Prostate gland (tissue), 2 donors: Measurements from ENCODE around the gene PCIF1.

Experiments
- POLR2AphosphoS5 ChIP-seq: sonication (generic); formaldehyde crosslinking; IDR thresholded peaks from one replicate; pipeline ENCODE4 v1.6.1; 2017; ENCODE audit warnings: antibody characterized with exemption
- TF ChIP-seq, protein P1 (sequence below), 4 experiments: fragments of 200-600 bp in 2 of 4; fragments of 450-650 bp in 2 of 4; sonication (generic) in 2 of 4; IDR thresholded peaks; 1 replicate in 3 of 4; 2 replicates in 1 of 4; pipeline ENCODE4 v1.5.1; 2016 to 2019; ENCODE audit warnings: antibody characterized with exemption in 4 of 4, mild to moderate bottlenecking in 2 of 4, moderate library complexity in 2 of 4

- TF ChIP-seq, protein P1, sequence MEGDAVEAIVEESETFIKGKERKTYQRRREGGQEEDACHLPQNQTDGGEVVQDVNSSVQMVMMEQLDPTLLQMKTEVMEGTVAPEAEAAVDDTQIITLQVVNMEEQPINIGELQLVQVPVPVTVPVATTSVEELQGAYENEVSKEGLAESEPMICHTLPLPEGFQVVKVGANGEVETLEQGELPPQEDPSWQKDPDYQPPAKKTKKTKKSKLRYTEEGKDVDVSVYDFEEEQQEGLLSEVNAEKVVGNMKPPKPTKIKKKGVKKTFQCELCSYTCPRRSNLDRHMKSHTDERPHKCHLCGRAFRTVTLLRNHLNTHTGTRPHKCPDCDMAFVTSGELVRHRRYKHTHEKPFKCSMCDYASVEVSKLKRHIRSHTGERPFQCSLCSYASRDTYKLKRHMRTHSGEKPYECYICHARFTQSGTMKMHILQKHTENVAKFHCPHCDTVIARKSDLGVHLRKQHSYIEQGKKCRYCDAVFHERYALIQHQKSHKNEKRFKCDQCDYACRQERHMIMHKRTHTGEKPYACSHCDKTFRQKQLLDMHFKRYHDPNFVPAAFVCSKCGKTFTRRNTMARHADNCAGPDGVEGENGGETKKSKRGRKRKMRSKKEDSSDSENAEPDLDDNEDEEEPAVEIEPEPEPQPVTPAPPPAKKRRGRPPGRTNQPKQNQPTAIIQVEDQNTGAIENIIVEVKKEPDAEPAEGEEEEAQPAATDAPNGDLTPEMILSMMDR (IDR thresholded peaks at IDR 0.05), result no peak
- TF ChIP-seq POLR2AphosphoS5, result no peak
These were observed 36.4 kb downstream of the PCIF1 start for GRCh38 chr20:45970646-45971424.
